Activated CD4-positive, alpha-beta T cell treated with anti-CD3 and anti-CD28 coated beads, Interleukin-2, amount 50 U/mL, for 48 hours (primary cell): ENCODE measurements around the gene BOLA3.
"Not testable (repeated sequence)": the region's sequence is repeated elsewhere in the genome, so short reads cannot be mapped to it uniquely, and the experiment has no call there.

Experiments
- DNase-seq, 2 experiments: peaks; one replicate each; pipeline ENCODE4 v3.0.0-alpha.2; 2020

BOLA3 gene

GRCh38 chr2:74147727-74148456 is at the start of gene BOLA3:
Gene BOLA3, minus strand, starts transcription at chr2:74147912. Its CDS starts 38 bp downstream, at chr2:74147874.
- peak; percentile 89 to 91 for DNase-seq

GRCh38 chr2:74197049-74197448 is 49.3 kb upstream of the BOLA3 start:
- DNase-seq: no peak

- DNase-seq: no peak
These were observed 47.1 kb upstream of the BOLA3 start for GRCh38 chr2:74194799-74195198.

GRCh38 chr2:74191596-74192380 is 44.1 kb upstream of the BOLA3 start:
- DNase-seq: no peak

- DNase-seq: no peak
These were observed 41.0 kb upstream of the BOLA3 start for GRCh38 chr2:74188696-74189095.

GRCh38 chr2:74188018-74188601 is 40.4 kb upstream of the BOLA3 start:
- DNase-seq: no peak

GRCh38 chr2:74186706-74187105 is 39.0 kb upstream of the BOLA3 start:
- DNase-seq: not testable (repeated sequence)

GRCh38 chr2:74186038-74186437 is 38.3 kb upstream of the BOLA3 start:
- DNase-seq: peak; percentile 41 to 57

GRCh38 chr2:74183878-74184277 is 36.2 kb upstream of the BOLA3 start:
- DNase-seq: no peak

- no peak for DNase-seq
These were observed 34.0 kb upstream of the BOLA3 start for GRCh38 chr2:74181739-74182138.

- no peak for DNase-seq
These were observed 31.6 kb upstream of the BOLA3 start for GRCh38 chr2:74179063-74179865.

GRCh38 chr2:74178211-74179062 is 30.7 kb upstream of the BOLA3 start, which contains the start of gene MOB1A:
Gene MOB1A, minus strand, starts transcription at chr2:74178879. Its CDS starts 205 bp downstream, at chr2:74178674.
- DNase-seq: peak; percentile 99

GRCh38 chr2:74177696-74178095 is 30.0 kb upstream of the BOLA3 start:
- DNase-seq: no peak

- no peak for DNase-seq
These were observed 27.2 kb upstream of the BOLA3 start for GRCh38 chr2:74174909-74175308.

GRCh38 chr2:74168739-74169138 is 21.0 kb upstream of the BOLA3 start:
- no peak for DNase-seq

- no peak for DNase-seq
These were observed 17.0 kb upstream of the BOLA3 start for GRCh38 chr2:74164761-74165160.

- no peak for DNase-seq
These were observed 15.2 kb upstream of the BOLA3 start for GRCh38 chr2:74162951-74163350.

- DNase-seq: no peak
These were observed 8.1 kb upstream of the BOLA3 start for GRCh38 chr2:74155830-74156229.

- no peak for DNase-seq
These were observed 5.2 kb upstream of the BOLA3 start for GRCh38 chr2:74152954-74153353.

GRCh38 chr2:74149570-74150319 is 2.0 kb upstream of the BOLA3 start:
- DNase-seq: no peak

- no peak for DNase-seq
These were observed 1.5 kb upstream of the BOLA3 start for GRCh38 chr2:74149247-74149525.
